Heart right ventricle (tissue), 16 donors: ENCODE measurements around the gene MDM4. TPM values are rescaled to one million over a fixed set of nuclear protein-coding genes. Genes with fewer than 3 reads are reported as not detected.

ENCODE experiments used
- ATAC-seq, 8 donors: fragments of 200-7000 bp; cut with Tn5 transposase; one replicate each; pipeline ENCODE4 v1.9.1; 2020; ENCODE audit warnings: mild to moderate bottlenecking in 8 of 8, moderate library complexity in 8 of 8, moderate number of reproducible peaks in 1 of 8
- DNase-seq, 2 donors: peaks; one replicate each; pipeline ENCODE4 v3.0.0-alpha.2; 2020
- H3K27ac ChIP-seq, 10 donors: fragments of 200-600 bp; sonication (generic) in 2 of 10; one replicate each; pipeline versions ENCODE4 v1.5.0 to v1.8.0; 2020 to 2022; ENCODE audit warnings: mild to moderate bottlenecking in 3 of 10
- H3K27me3 ChIP-seq, 7 donors: fragments of 200-600 bp; one replicate each; pipeline ENCODE4 v1.8.0; 2021 to 2022; ENCODE audit warnings: mild to moderate bottlenecking in 2 of 7
- H3K36me3 ChIP-seq, 9 donors: fragments of 200-600 bp; sonication (generic) in 1 of 9; one replicate each; pipeline versions ENCODE4 v1.5.0 to v1.8.0; 2020 to 2022; ENCODE audit warnings: mild to moderate bottlenecking in 2 of 9
- H3K4me1 ChIP-seq, 9 donors: fragments of 200-600 bp; sonication (generic) in 1 of 9; one replicate each; pipeline versions ENCODE4 v1.5.0 to v1.8.0; 2020 to 2022; ENCODE audit warnings: mild to moderate bottlenecking in 4 of 9
- H3K4me3 ChIP-seq, 10 donors: fragments of 200-600 bp; sonication (generic) in 2 of 10; one replicate each; pipeline versions ENCODE4 v1.5.0 to v1.8.0; 2020 to 2022; ENCODE audit warnings: mild to moderate bottlenecking in 7 of 10, moderate library complexity in 2 of 10
- H3K9me3 ChIP-seq, 11 donors: fragments of 200-600 bp in 10 of 11; sonication (generic) in 2 of 11; one replicate each; pipeline versions ENCODE4 v1.5.0 to v1.8.0; 2013 to 2022; ENCODE audit warnings: mild to moderate bottlenecking in 2 of 11, control low read depth in 1 of 11, moderate library complexity in 1 of 11
- WGBS, 2 donors: extraction: QIAGEN DNeasy Blood & Tissue Kit; methylation state at CpG; one replicate each; pipeline ENCODE4 v1.1.7; 2013; ENCODE audit warnings: inconsistent platforms in 1 of 2; 5-methylcytosine and 5-hydroxymethylcytosine counted together
- intact Hi-C, 10 donors: fragments of 100-400 bp; cut with DNase I; formaldehyde crosslinking; loops; one replicate each; pipeline versions ENCODE4 v1.11.1 to v1.14.2; 2022
- polyA plus RNA-seq, 2 donors: library from polyadenylated mRNA; stranded (reverse); fragments of 200-250 nt; gene quantifications; one replicate each; pipeline ENCODE4 v1.2.3, GENCODE V29; 2013
- total RNA-seq, 10 donors: library from RNA; stranded (reverse); fragmentation: NEBNext Ultra II Directional in 3 of 10; extraction: Animal tissue kit (Norgen Biotek cat#: 25700) in 3 of 10; gene quantifications; one replicate each; pipeline versions ENCODE4 v1.2.1 to v1.2.4, GENCODE V29; 2021 to 2023
- TF ChIP-seq, protein P1 (sequence below), 9 donors: fragments of 200-600 bp; sonication (generic) in 2 of 9; IDR thresholded peaks; one replicate each; pipeline versions ENCODE4 v1.5.0 to v1.8.0; 2021 to 2022; ENCODE audit warnings: antibody characterized with exemption in 9 of 9, mild to moderate bottlenecking in 5 of 9, moderate library complexity in 1 of 9
- donor health status: Arrhythmogenic right ventricular cardiomyopathy.
- donor health status: ischemic (EF 13 %, LVEDD 7.1; RV severe dilation, severe dysfunction).
- donor health status: healthy with polysubstance abuse.
- donor health status: DM: no; HTN: yes; CAD: no.
- donor health status: DM: no; HTN: no; CAD: no.
- donor health status: ischemic (EF 25% LVEDD 6.9; RV normal size, moderate dysfunction).
- donor health status: ischemic (EF 25% LVEDD 5.7; RV mildly dilated, moderate dysfunction).
- donor health status: healthy.
- donor health status: DM: yes; HTN: yes; CAD: no.
- donor health status: Ischemic cardiomyopathy.
- donor health status: ischemic (EF 35%, LVEDD 5.7; RV mildly dilated, moderate dysfunction).
- donor health status: nonischemic (EF 11% LVEDD 7.7; RV severe dilation, severe dysfunction).
- donor health status: DM: yes; HTN: yes; CAD: no.
- donor health status: PGD.
- donor health status: ischemic (EF 29% LVEDD 5.4; RV normal size, mild dysfunction).
- donor health status: nonischemic (EF 23%, LVEDD 6.1; RV moderate dilation, normal function).

The MDM4 gene
- total and polyA plus RNA-seq, 12 donors: 3.7 to 43.7 (median 38.7) TPM

DNA sequence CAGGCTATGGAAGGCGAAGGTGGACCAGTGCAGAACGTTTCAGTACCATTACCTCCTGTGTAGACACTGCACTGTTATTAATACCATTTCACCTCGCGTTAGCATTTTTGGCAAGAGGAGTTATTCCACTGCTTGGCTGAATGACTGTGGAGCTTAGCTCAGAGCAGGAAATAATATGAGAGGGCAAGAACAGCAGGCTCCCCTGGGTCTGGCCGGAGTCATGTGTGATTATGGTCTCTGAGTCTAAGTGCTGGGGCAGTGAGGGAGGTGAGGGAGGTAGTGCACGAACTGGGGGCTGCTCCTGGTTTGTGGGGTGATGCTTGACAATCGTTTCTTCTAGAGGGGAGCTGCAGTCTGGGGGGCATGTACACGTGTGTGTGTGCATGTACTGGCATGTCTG is 82.9 kb downstream of the MDM4 start:
- H3K27me3 ChIP-seq: peaks cover 0 to 22% (median 9%) of the 10 kb centered on the region in 7 donors
- ATAC-seq (no peak), DNase-seq (no peak)
- no peaks in the 10 kb centered on the region for H3K9me3 ChIP-seq
- intact Hi-C loops: no loop called here
- 49 to 55% methylated on average over 8 of the region's 8 CpGs for WGBS, 2 donors
- no peaks in the 10 kb centered on the region for H3K4me1 ChIP-seq
- no peak overlapping the region for H3K27ac ChIP-seq
- TF ChIP-seq, protein P1, sequence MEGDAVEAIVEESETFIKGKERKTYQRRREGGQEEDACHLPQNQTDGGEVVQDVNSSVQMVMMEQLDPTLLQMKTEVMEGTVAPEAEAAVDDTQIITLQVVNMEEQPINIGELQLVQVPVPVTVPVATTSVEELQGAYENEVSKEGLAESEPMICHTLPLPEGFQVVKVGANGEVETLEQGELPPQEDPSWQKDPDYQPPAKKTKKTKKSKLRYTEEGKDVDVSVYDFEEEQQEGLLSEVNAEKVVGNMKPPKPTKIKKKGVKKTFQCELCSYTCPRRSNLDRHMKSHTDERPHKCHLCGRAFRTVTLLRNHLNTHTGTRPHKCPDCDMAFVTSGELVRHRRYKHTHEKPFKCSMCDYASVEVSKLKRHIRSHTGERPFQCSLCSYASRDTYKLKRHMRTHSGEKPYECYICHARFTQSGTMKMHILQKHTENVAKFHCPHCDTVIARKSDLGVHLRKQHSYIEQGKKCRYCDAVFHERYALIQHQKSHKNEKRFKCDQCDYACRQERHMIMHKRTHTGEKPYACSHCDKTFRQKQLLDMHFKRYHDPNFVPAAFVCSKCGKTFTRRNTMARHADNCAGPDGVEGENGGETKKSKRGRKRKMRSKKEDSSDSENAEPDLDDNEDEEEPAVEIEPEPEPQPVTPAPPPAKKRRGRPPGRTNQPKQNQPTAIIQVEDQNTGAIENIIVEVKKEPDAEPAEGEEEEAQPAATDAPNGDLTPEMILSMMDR (IDR thresholded peaks at IDR 0.05): no peak
- no peaks in the 10 kb centered on the region for H3K36me3 ChIP-seq
- H3K4me3 ChIP-seq: no peak overlapping the region

DNA sequence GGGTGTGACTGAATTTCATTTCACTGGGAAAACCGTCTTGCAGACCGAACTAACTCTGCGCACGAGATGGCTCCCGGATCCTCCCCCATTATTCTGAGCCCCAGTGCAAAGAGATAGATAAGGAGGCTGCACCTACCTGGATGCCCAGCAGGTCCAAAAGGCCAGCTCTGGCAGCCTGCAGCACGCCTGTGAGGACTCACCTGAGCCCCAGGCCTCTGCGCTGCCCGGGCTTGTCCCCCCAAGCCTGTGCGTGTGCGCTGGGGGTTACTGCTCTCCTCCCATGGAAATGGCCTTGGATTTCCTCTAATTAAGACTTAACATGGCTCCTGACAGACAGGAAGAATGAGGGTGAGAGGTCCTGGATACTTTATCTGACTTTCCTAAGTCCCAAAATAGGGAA is 83.4 kb downstream of the MDM4 start:
- no peak for ATAC-seq
- H3K36me3 ChIP-seq: no peaks in the 10 kb centered on the region
- TF ChIP-seq, protein P1 (IDR thresholded peaks at IDR 0.05): no peak
- DNase-seq: no peak
- no peaks in the 10 kb centered on the region for H3K4me1 ChIP-seq
- H3K4me3 ChIP-seq: no peak overlapping the region
- peaks cover 0 to 22% (median 10%) of the 10 kb centered on the region in 7 donors for H3K27me3 ChIP-seq
- H3K9me3 ChIP-seq: no peaks in the 10 kb centered on the region
- intact Hi-C loops: no loop called here
- no peak overlapping the region for H3K27ac ChIP-seq
- 68 to 71% methylated on average over 10 of the region's 10 CpGs for WGBS, 2 donors

- TF ChIP-seq, protein P1 (IDR thresholded peaks at IDR 0.05): no peak
- WGBS, 2 donors: 78% methylated on average over 5 of the region's 5 CpGs
- H3K27me3 ChIP-seq: peaks cover 0 to 27% (median 10%) of the 10 kb centered on the region in 7 donors
Measured at GRCh38 chr1:204600203-204600602, 84.0 kb downstream of the MDM4 start.

GRCh38 chr1:204600968-204601367 is 84.8 kb downstream of the MDM4 start:
- Histone ChIP-seq H3K36me3 (no peaks in the 10 kb centered on the region), H3K27me3 (peaks cover 0 to 29% (median 13%) of the 10 kb centered on the region in 7 donors), H3K4me3 (no peak overlapping the region), H3K4me1 (no peaks in the 10 kb centered on the region), H3K9me3 (no peaks in the 10 kb centered on the region), H3K27ac (no peak overlapping the region)
- 89 to 92% methylated on average over 4 of the region's 4 CpGs for WGBS, 2 donors
- intact Hi-C loops: no loop called here
- DNase-seq (no peak), ATAC-seq (no peak)
- TF ChIP-seq, protein P1 (IDR thresholded peaks at IDR 0.05): no peak

More at GRCh38 chr1:204600203-204600602, 84.0 kb downstream of the MDM4 start:
- Histone ChIP-seq H3K9me3 (no peaks in the 10 kb centered on the region), H3K4me3 (no peak overlapping the region), H3K36me3 (no peaks in the 10 kb centered on the region), H3K27ac (no peak overlapping the region), H3K4me1 (no peaks in the 10 kb centered on the region)
- ATAC-seq (no peak), DNase-seq (no peak)
- intact Hi-C loops: no loop called here
